ENCODE data around the gene RPL31.

The RPL31 gene

GRCh38 chr2:100964222-100964621, 37.9 kb upstream of the RPL31 start:
- no peak overlapping the region for H3K4me3 ChIP-seq (ENCODE audit: low read depth, low read length)
- no peak for DNase-seq (ENCODE audit: low read depth, low spot score)
- TF ChIP-seq CTCF (IDR thresholded peaks at IDR 0.05; ENCODE audit: insufficient read depth, low read length, missing control alignments), result no peak
- CTCF ChIA-PET, result interaction anchor here (1.3 to 1.4 kb wide), 2 partner anchors 21 to 234 kb away, joined by 5 to 6 read pairs; no protein-coding TSS in a partner anchor
- POLR2A ChIA-PET, result no interaction called here

- POLR2A ChIA-PET, result no interaction called here
- CTCF ChIA-PET, result interaction anchor here (1.3 to 1.4 kb wide), 2 partner anchors 20 to 235 kb away, joined by 5 to 6 read pairs; no protein-coding TSS in a partner anchor
These were observed 37.4 kb upstream of the RPL31 start for GRCh38 chr2:100964681-100965169.

GRCh38 chr2:100965596-100965995, 36.5 kb upstream of the RPL31 start:
- no peak for DNase-seq (ENCODE audit: low read depth, low spot score)
- TF ChIP-seq CTCF (IDR thresholded peaks at IDR 0.05; ENCODE audit: insufficient read depth, low read length, missing control alignments), result no peak
- ChIA-PET POLR2A (no interaction called here), CTCF (interaction anchor here (1.3 to 1.4 kb wide), 2 partner anchors 20 to 236 kb away, joined by 5 to 6 read pairs; no protein-coding TSS in a partner anchor)
- no peak overlapping the region for H3K4me3 ChIP-seq (ENCODE audit: low read depth, low read length)

More at GRCh38 chr2:100964681-100965169, 37.4 kb upstream of the RPL31 start:
- DNase-seq (ENCODE audit: low read depth, low spot score), result no peak
- no peak for TF ChIP-seq CTCF (IDR thresholded peaks at IDR 0.05; ENCODE audit: insufficient read depth, low read length, missing control alignments)
- H3K4me3 ChIP-seq (ENCODE audit: low read depth, low read length), result no peak overlapping the region

GRCh38 chr2:100967716-100968115, 34.4 kb upstream of the RPL31 start:
- no peak for TF ChIP-seq CTCF (IDR thresholded peaks at IDR 0.05; ENCODE audit: insufficient read depth, low read length, missing control alignments)
- CTCF ChIA-PET, result interaction anchor here (0.7 to 1.3 kb wide), 2 partner anchors 10 to 18 kb away, joined by 3 to 4 read pairs; no protein-coding TSS in a partner anchor
- no peak for DNase-seq (ENCODE audit: low read depth, low spot score)
- H3K4me3 ChIP-seq (ENCODE audit: low read depth, low read length), result no peak overlapping the region
- POLR2A ChIA-PET, result interaction anchor here (0.5 kb wide), 1 partner anchor 33 kb away, joined by 3 read pairs; no protein-coding TSS in a partner anchor

GRCh38 chr2:100968146-100969145, 33.6 kb upstream of the RPL31 start:
- CTCF ChIA-PET, result interaction anchor here (0.7 to 1.3 kb wide), 2 partner anchors 9 to 17 kb away, joined by 3 to 4 read pairs; no protein-coding TSS in a partner anchor
- no peak for TF ChIP-seq CTCF (IDR thresholded peaks at IDR 0.05; ENCODE audit: insufficient read depth, low read length, missing control alignments)
- no peak for DNase-seq (ENCODE audit: low read depth, low spot score)
- no peak overlapping the region for H3K4me3 ChIP-seq (ENCODE audit: low read depth, low read length)
- POLR2A ChIA-PET, result interaction anchor here (0.5 kb wide), 1 partner anchor 33 kb away, joined by 3 read pairs; no protein-coding TSS in a partner anchor

- no peak for TF ChIP-seq CTCF (IDR thresholded peaks at IDR 0.05; ENCODE audit: insufficient read depth, low read length, missing control alignments)
- no peak for DNase-seq (ENCODE audit: low read depth, low spot score)
- H3K4me3 ChIP-seq (ENCODE audit: low read depth, low read length), result no peak overlapping the region
- ChIA-PET POLR2A (no interaction called here), CTCF (interaction anchor here (1.2 to 2.0 kb wide), 2 partner anchors 13 to 240 kb away, joined by 3 to 5 read pairs; no protein-coding TSS in a partner anchor)
These were observed 32.1 kb upstream of the RPL31 start for GRCh38 chr2:100969998-100970397.
